DOHH2 (cell line): ENCODE measurements around the gene CLDN14.

Experiments used
- H3F3A ChIP-seq: fragments of 200-600 bp; sonication (generic), shearing (Covaris generic); 2 replicates; pipeline ENCODE4 v1.6.0; 2016; ENCODE audit warnings: antibody characterized with exemption, mild to moderate bottlenecking; ENCODE audit not compliant: control insufficient read depth, insufficient read depth
- H3K27ac ChIP-seq: fragments of 200-600 bp; sonication (generic); 2 replicates; pipeline ENCODE4 v1.5.1; 2014; ENCODE audit warnings: low read depth, mild to moderate bottlenecking, low read length, moderate library complexity
- H3K27me3 ChIP-seq: fragments of 200-600 bp; sonication (generic); 2 replicates; pipeline ENCODE4 v1.6.1; 2014; ENCODE audit warnings: mild to moderate bottlenecking, low read length, mixed read lengths; ENCODE audit not compliant: control insufficient read depth
- H3K36me3 ChIP-seq: fragments of 200-600 bp; sonication (generic); 2 replicates; pipeline ENCODE4 v1.6.1; 2014; ENCODE audit warnings: mild to moderate bottlenecking, low read length, moderate library complexity, mixed read lengths; ENCODE audit not compliant: control insufficient read depth
- H3K4me1 ChIP-seq: fragments of 200-600 bp; sonication (generic); 2 replicates; pipeline ENCODE4 v1.6.1; 2014; ENCODE audit warnings: mild to moderate bottlenecking, low read length, mixed read lengths; ENCODE audit not compliant: control insufficient read depth
- H3K4me2 ChIP-seq: fragments of 200-600 bp; sonication (generic); 2 replicates; pipeline ENCODE4 v1.6.0; 2014; ENCODE audit warnings: mild to moderate bottlenecking, low read length, moderate library complexity
- H3K4me3 ChIP-seq: fragments of 200-600 bp; sonication (generic); 2 replicates; pipeline ENCODE4 v1.5.1; 2014; ENCODE audit warnings: mild to moderate bottlenecking, low read length, mixed read lengths
- H3K79me2 ChIP-seq: fragments of 200-600 bp; sonication (generic); 2 replicates; pipeline ENCODE4 v1.6.1; 2014; ENCODE audit warnings: mild to moderate bottlenecking, low read length, mixed read lengths; ENCODE audit not compliant: control insufficient read depth
- H3K9me2 ChIP-seq: fragments of 200-600 bp; sonication (generic); replicated peaks from 2 replicates; pipeline ENCODE4 v1.6.1; 2014; ENCODE audit warnings: mild to moderate bottlenecking, low read length, mixed read lengths; ENCODE audit not compliant: control insufficient read depth
- H3K9me3 ChIP-seq: fragments of 200-600 bp; sonication (generic); 2 replicates; pipeline ENCODE4 v1.6.1; 2014; ENCODE audit warnings: antibody characterized with exemption, low read length, mixed read lengths; ENCODE audit not compliant: control insufficient read depth, insufficient read depth
- H4K20me1 ChIP-seq: fragments of 200-600 bp; sonication (generic); 2 replicates; pipeline ENCODE4 v1.6.0; 2014; ENCODE audit warnings: low read depth, mild to moderate bottlenecking, antibody characterized with exemption, low read length, moderate library complexity; ENCODE audit not compliant: control insufficient read depth, insufficient read depth
- CTCF ChIP-seq: fragments of 200-600 bp; sonication (generic); IDR thresholded peaks from one replicate; pipeline ENCODE4 v1.5.1; 2014; ENCODE audit warnings: antibody characterized with exemption, mild to moderate bottlenecking, low read depth, low read length; ENCODE audit not compliant: poor library complexity, severe bottlenecking
- EZH2phosphoT487 ChIP-seq: fragments of 200-600 bp; sonication (generic); IDR thresholded peaks from 2 replicates; pipeline ENCODE4 v1.6.1; 2017; ENCODE audit warnings: borderline replicate concordance, mild to moderate bottlenecking, antibody characterized with exemption, low read length, moderate library complexity, mixed read lengths

CLDN14 gene

GRCh38 chr21:36459098-36459497 is 20.8 kb downstream of the CLDN14 start:
- H3F3A ChIP-seq: no peaks in the 10 kb centered on the region
- no peaks in the 10 kb centered on the region for H3K4me1 ChIP-seq
- no peaks in the 10 kb centered on the region for H3K79me2 ChIP-seq
- no peaks in the 10 kb centered on the region for H4K20me1 ChIP-seq
- H3K4me2 ChIP-seq: no peak overlapping the region
- H3K9me3 ChIP-seq: no peaks in the 10 kb centered on the region
- no peak for TF ChIP-seq CTCF
- no peak for TF ChIP-seq EZH2phosphoT487
- no peak overlapping the region for H3K27ac ChIP-seq
- H3K4me3 ChIP-seq: no peak overlapping the region
- no peaks in the 10 kb centered on the region for H3K27me3 ChIP-seq
- no peaks in the 10 kb centered on the region for H3K9me2 ChIP-seq
- no peaks in the 10 kb centered on the region for H3K36me3 ChIP-seq

GRCh38 chr21:36456729-36457414 is 23.1 kb downstream of the CLDN14 start:
- H3K4me1 ChIP-seq: no peaks in the 10 kb centered on the region
- TF ChIP-seq EZH2phosphoT487 (no peak), CTCF (no peak)
- no peaks in the 10 kb centered on the region for H3K79me2 ChIP-seq
- H3K9me2 ChIP-seq: no peaks in the 10 kb centered on the region
- no peaks in the 10 kb centered on the region for H3K36me3 ChIP-seq
- no peaks in the 10 kb centered on the region for H3K27me3 ChIP-seq
- no peak overlapping the region for H3K4me2 ChIP-seq
- H3F3A ChIP-seq: no peaks in the 10 kb centered on the region
- H3K4me3 ChIP-seq: no peak overlapping the region
- no peaks in the 10 kb centered on the region for H4K20me1 ChIP-seq
- no peak overlapping the region for H3K27ac ChIP-seq
- no peaks in the 10 kb centered on the region for H3K9me3 ChIP-seq

GRCh38 chr21:36454706-36455105 is 25.2 kb downstream of the CLDN14 start:
- Histone ChIP-seq H3F3A (no peaks in the 10 kb centered on the region), H3K9me2 (no peaks in the 10 kb centered on the region), H3K4me1 (no peaks in the 10 kb centered on the region), H3K9me3 (no peaks in the 10 kb centered on the region), H3K79me2 (no peaks in the 10 kb centered on the region), H3K4me2 (no peak overlapping the region), H3K4me3 (no peak overlapping the region), H3K27ac (no peak overlapping the region), H3K27me3 (no peaks in the 10 kb centered on the region), H4K20me1 (no peaks in the 10 kb centered on the region), H3K36me3 (no peaks in the 10 kb centered on the region)
- TF ChIP-seq CTCF (no peak), EZH2phosphoT487 (no peak)
